Mesothelial cell of epicardium (in vitro differentiated cells): ENCODE results near the gene ERP29. TPM values are rescaled to one million over a fixed set of nuclear protein-coding genes. Genes with fewer than 3 reads are reported as not detected.

Source experiments
- DNase-seq, 2 experiments: peaks; one replicate each; pipeline ENCODE4 v3.0.0; 2021; ENCODE audit warnings: low spot score in 2 of 2; ENCODE audit not compliant: unreplicated experiment in 2 of 2
- H3K27ac Mint-ChIP-seq: 2 replicates; pipeline ENCODE4 v1.8.0; 2021; ENCODE audit warnings: mixed read lengths
- H3K27me3 Mint-ChIP-seq: 2 replicates; pipeline ENCODE4 v1.8.0; 2021; ENCODE audit warnings: low read depth, mixed read lengths
- H3K36me3 Mint-ChIP-seq: 2 replicates; pipeline ENCODE4 v1.8.0; 2021; ENCODE audit warnings: mixed read lengths
- H3K4me1 Mint-ChIP-seq: 2 replicates; pipeline ENCODE4 v1.8.0; 2021; ENCODE audit warnings: mixed read lengths
- H3K4me3 Mint-ChIP-seq: 2 replicates; pipeline ENCODE4 v1.8.0; 2021; ENCODE audit warnings: mild to moderate bottlenecking, moderate library complexity, mixed read lengths
- H3K9me3 Mint-ChIP-seq: 2 replicates; pipeline ENCODE4 v1.8.0; 2021; ENCODE audit warnings: mixed read lengths
- total RNA-seq: library from RNA; stranded (reverse); gene quantifications from 3 replicates; pipeline ENCODE4 v1.2.1, GENCODE V29; 2021
- TF ChIP-seq, protein P1 (sequence below): fragments of 200-600 bp; sonication (generic); IDR thresholded peaks from one replicate; pipeline ENCODE4 v1.5.0; 2021; ENCODE audit warnings: antibody characterized with exemption; ENCODE audit not compliant: unreplicated experiment

Gene ERP29
- total RNA-seq, 1 donor from 2014 or later, result 97.5 TPM

DNA sequence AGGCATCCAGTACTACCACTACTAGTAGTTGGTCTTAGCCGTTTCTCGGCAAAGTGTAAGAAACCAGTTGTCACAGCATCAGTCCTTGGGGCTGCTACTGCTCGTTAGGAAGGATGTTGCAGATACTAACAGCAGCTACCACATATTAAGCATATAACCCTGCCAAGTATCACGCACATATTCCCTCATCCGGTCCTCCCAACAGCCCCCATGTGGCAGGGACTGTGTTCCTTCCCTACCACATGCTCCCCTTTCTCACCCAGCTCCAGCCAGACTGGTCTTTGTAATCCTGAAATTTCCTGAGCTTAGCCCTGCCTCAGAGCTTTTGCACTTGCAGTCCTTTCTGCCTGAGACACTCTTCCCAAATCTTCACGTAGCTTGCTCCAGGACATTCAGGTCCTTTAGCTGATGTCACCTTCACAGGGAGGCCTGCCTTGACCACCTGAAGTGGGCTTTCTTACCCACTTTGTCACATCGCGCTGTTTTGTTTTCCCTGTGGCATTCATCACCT is 7.8 kb downstream of the ERP29 start:
- H3K4me1 Mint-ChIP-seq, result peaks cover 6% of the 10 kb centered on the region
- H3K27ac Mint-ChIP-seq, result no peak overlapping the region
- no peaks in the 10 kb centered on the region for H3K27me3 Mint-ChIP-seq
- no peak overlapping the region for H3K4me3 Mint-ChIP-seq
- H3K36me3 Mint-ChIP-seq, result peaks cover 17% of the 10 kb centered on the region
- peaks cover 3% of the 10 kb centered on the region for H3K9me3 Mint-ChIP-seq
- no peak for DNase-seq
- TF ChIP-seq, protein P1, sequence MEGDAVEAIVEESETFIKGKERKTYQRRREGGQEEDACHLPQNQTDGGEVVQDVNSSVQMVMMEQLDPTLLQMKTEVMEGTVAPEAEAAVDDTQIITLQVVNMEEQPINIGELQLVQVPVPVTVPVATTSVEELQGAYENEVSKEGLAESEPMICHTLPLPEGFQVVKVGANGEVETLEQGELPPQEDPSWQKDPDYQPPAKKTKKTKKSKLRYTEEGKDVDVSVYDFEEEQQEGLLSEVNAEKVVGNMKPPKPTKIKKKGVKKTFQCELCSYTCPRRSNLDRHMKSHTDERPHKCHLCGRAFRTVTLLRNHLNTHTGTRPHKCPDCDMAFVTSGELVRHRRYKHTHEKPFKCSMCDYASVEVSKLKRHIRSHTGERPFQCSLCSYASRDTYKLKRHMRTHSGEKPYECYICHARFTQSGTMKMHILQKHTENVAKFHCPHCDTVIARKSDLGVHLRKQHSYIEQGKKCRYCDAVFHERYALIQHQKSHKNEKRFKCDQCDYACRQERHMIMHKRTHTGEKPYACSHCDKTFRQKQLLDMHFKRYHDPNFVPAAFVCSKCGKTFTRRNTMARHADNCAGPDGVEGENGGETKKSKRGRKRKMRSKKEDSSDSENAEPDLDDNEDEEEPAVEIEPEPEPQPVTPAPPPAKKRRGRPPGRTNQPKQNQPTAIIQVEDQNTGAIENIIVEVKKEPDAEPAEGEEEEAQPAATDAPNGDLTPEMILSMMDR, result no peak

DNA sequence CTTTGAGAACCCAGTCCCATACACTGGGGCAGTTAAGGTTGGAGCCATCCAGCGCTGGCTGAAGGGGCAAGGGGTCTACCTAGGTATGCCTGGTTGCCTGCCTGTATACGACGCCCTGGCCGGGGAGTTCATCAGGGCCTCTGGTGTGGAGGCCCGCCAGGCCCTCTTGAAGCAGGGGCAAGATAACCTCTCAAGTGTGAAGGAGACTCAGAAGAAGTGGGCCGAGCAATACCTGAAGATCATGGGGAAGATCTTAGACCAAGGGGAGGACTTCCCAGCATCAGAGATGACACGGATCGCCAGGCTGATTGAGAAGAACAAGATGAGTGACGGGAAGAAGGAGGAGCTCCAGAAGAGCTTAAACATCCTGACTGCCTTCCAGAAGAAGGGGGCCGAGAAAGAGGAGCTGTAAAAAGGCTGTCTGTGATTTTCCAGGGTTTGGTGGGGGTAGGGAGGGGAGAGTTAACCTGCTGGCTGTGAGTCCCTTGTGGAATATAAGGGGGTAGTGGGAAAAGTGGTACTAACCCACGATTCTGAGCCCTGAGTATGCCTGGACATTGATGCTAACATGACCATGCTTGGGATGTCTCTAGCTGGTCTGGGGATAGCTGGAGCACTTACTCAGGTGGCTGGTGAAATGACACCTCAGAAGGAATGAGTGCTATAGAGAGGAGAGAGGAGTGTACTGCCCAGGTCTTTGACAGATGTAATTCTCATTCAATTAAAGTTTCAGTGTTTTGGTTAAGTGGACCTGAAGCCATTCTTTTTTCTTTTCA is 9.2 kb downstream of the ERP29 start:
- H3K36me3 Mint-ChIP-seq, result peaks cover 17% of the 10 kb centered on the region
- TF ChIP-seq, protein P1, result no peak
- H3K4me1 Mint-ChIP-seq, result no peaks in the 10 kb centered on the region

DNA sequence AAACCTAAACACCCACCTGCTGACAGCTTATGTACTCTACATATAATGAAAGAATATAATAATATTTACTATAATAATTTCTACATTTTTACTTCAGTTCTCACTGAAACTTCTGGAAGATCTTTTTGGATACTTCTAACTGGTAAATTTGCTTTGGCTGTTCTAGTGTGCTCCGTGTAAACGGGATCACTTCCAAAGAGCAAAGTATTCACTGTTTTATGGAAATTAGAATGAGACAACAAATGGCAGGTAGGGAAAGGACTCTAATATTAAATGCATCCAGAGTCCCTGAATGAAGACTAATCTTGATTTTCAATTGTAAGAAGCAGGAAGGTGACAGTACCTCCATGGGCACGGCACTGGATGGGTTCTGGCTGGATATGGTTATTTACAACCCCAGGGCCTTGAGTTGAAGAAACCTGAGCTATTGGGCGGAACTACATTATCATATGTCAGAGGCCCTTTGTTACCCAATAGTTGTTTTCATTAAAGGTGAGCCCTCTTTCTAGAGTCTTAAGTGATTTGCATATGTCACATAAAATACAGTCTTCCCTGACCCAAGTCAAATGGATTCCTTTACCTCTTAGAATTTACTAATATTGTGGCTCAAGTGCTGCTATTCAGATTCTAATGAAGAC is 10.7 kb downstream of the ERP29 start:
- no peak for DNase-seq
- TF ChIP-seq, protein P1, result no peak
- Mint-ChIP-seq H3K4me3 (no peak overlapping the region), H3K27me3 (no peaks in the 10 kb centered on the region), H3K4me1 (no peaks in the 10 kb centered on the region), H3K9me3 (no peaks in the 10 kb centered on the region), H3K36me3 (peaks cover 16% of the 10 kb centered on the region), H3K27ac (no peak overlapping the region)

More for the DNA sequence above, 9.2 kb downstream of the ERP29 start:
- H3K27me3 Mint-ChIP-seq, result no peaks in the 10 kb centered on the region
- DNase-seq, result no peak
- H3K9me3 Mint-ChIP-seq, result no peaks in the 10 kb centered on the region
- H3K27ac Mint-ChIP-seq, result no peak overlapping the region
- H3K4me3 Mint-ChIP-seq, result no peak overlapping the region

DNA sequence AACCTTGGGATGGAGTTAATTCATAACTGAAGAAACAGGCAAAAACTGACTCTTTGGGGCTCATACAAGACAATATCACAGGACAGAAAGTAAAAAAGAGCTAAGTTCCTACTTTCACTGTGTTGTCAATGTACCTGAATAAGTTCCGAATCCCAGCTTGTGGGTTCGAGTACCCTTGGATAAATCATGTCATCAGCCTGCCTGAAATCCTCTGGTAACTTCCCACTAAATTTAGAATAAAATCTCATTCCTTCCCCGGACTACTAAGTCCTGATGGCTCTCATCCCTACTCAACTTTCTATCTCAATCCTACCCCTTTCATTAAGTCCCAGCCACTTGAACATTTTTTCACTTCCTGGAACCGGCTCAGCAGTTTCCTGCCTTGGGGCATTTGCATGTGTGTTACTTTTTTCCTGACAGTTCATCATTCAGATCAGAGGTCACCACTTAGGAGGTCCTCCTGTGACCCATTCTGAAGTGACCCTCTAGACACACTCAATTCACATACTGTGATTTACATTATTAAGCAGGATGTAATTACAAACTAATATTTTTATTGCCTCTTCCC is 12.7 kb downstream of the ERP29 start:
- Mint-ChIP-seq H3K27me3 (no peaks in the 10 kb centered on the region), H3K4me1 (no peaks in the 10 kb centered on the region), H3K4me3 (no peak overlapping the region), H3K9me3 (no peaks in the 10 kb centered on the region), H3K36me3 (peaks cover 23% of the 10 kb centered on the region), H3K27ac (peak overlapping the region; percentile 37)
- TF ChIP-seq, protein P1, result no peak
- DNase-seq, result no peak

DNA sequence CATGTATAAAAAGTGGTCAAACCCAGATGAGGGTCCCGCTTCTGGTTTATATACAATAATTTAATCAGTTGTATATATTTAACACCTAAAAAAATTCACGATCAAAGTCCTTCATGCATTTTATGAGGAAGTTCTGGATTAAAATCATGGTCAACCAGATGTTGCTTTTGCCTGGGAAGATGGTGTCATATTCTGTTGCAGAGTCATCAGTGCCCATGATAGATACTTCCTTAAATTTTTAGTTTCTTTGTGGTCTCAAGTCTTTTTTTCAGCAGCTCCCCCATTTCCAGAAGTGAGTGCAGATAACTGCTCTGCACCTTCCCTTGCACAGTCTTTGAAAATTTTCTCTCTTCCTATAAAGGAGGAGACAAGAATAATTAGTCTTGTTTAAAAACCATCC is 16.1 kb downstream of the ERP29 start:
- Mint-ChIP-seq H3K27me3 (no peaks in the 10 kb centered on the region), H3K27ac (no peak overlapping the region), H3K9me3 (no peaks in the 10 kb centered on the region), H3K36me3 (peaks cover 37% of the 10 kb centered on the region), H3K4me3 (no peak overlapping the region), H3K4me1 (no peaks in the 10 kb centered on the region)
- DNase-seq, result no peak
- TF ChIP-seq, protein P1, result no peak
